PC-9 (cell line): Measurements from ENCODE around the gene ACYP1. TPM values are rescaled to one million over a fixed set of nuclear protein-coding genes. Genes with fewer than 3 reads are reported as not detected.

Experiments used
- BruUV-seq: library from RNA; stranded (reverse); fragments of 400-500 nt; replicated peaks from 2 replicates; lab custom pipeline; 2021; lab: Mats Ljungman, UMichigan
- CTCF ChIA-PET: fragments of 300-600 bp; sonication (Branson Sonifier 250); formaldehyde crosslinking; loops from one replicate; lab custom pipeline; 2022; ENCODE audit warnings: antibody characterized with exemption; lab: Charles Lee
- POLR2A ChIA-PET: fragments of 300-600 bp; sonication (Branson Sonifier 250); formaldehyde crosslinking; loops from one replicate; lab custom pipeline; 2022; ENCODE audit warnings: antibody characterized with exemption; ENCODE audit not compliant: unreplicated experiment; lab: Charles Lee
- DNase-seq, 2 experiments: peaks; one replicate each; pipeline versions ENCODE4 v3.0.0 to v3.0.0-alpha.2; 2015 to 2022; ENCODE audit warnings: mixed read lengths in 1 of 2
- H2AFZ ChIP-seq: fragments of 200-600 bp; sonication (generic); 2 replicates; pipeline ENCODE4 v1.8.1; 2017; ENCODE audit warnings: antibody characterized with exemption
- H3F3A ChIP-seq: fragments of 200-600 bp; sonication (generic); 2 replicates; pipeline ENCODE4 v1.8.1; 2017; ENCODE audit warnings: antibody characterized with exemption, mild to moderate bottlenecking, low read depth; ENCODE audit not compliant: insufficient read depth
- H3K27ac ChIP-seq: fragments of 200-600 bp; sonication (generic); 2 replicates; pipeline ENCODE4 v1.6.1; 2016; ENCODE audit warnings: mixed run types
- H3K27me3 ChIP-seq: fragments of 200-600 bp; sonication (generic); 2 replicates; pipeline ENCODE4 v1.6.1; 2016; ENCODE audit warnings: low read depth, mixed run types; ENCODE audit not compliant: insufficient read depth
- H3K36me3 ChIP-seq: fragments of 200-600 bp; sonication (generic); 2 replicates; pipeline ENCODE4 v1.6.1; 2016; ENCODE audit warnings: low read depth, mixed run types
- H3K4me1 ChIP-seq: fragments of 200-600 bp; sonication (generic); replicated peaks from 2 replicates; pipeline ENCODE4 v1.6.1; 2016; ENCODE audit warnings: mixed run types; ENCODE audit not compliant: insufficient read depth
- H3K4me2 ChIP-seq: fragments of 200-600 bp; sonication (generic); 2 replicates; pipeline ENCODE4 v1.6.1; 2017; ENCODE audit warnings: mixed run types
- H3K4me3 ChIP-seq: fragments of 200-600 bp; sonication (generic); 2 replicates; pipeline ENCODE4 v1.6.1; 2016; ENCODE audit warnings: mixed run types
- H3K79me2 ChIP-seq: fragments of 200-600 bp; sonication (generic); 2 replicates; pipeline ENCODE4 v1.6.1; 2017; ENCODE audit warnings: low read depth, mixed run types
- H3K9me2 ChIP-seq: fragments of 200-600 bp; sonication (generic); 2 replicates; pipeline ENCODE4 v1.8.1; 2017; ENCODE audit warnings: mild to moderate bottlenecking; ENCODE audit not compliant: insufficient read depth
- H3K9me3 ChIP-seq: fragments of 200-600 bp; sonication (generic); 2 replicates; pipeline ENCODE4 v1.8.1; 2016; ENCODE audit warnings: low read depth; ENCODE audit not compliant: insufficient read depth
- H4K20me1 ChIP-seq: fragments of 200-600 bp; sonication (generic); 2 replicates; pipeline ENCODE4 v1.8.1; 2017; ENCODE audit not compliant: insufficient read depth
- EZH2 ChIP-seq: fragments of 200-600 bp; sonication (generic); IDR thresholded peaks from 2 replicates; pipeline ENCODE4 v1.8.0; 2017; ENCODE audit warnings: antibody characterized with exemption, low read depth
- intact Hi-C: fragments of 100-400 bp; cut with micrococcal nuclease; formaldehyde crosslinking; loops from one replicate; pipeline ENCODE4 v1.10.0; 2022; ENCODE audit not compliant: unreplicated experiment
- total RNA-seq: library from RNA; stranded (reverse); gene quantifications from 2 replicates; pipeline ENCODE4 v1.2.3, GENCODE V29; 2021
- TF ChIP-seq, protein P1 (sequence below): fragments of 200-600 bp; sonication (generic); conservative IDR thresholded peaks from 2 replicates; pipeline ENCODE4 v1.6.1; 2017; ENCODE audit warnings: mixed run types, antibody characterized with exemption, mild to moderate bottlenecking, moderate library complexity

Gene ACYP1
- total RNA-seq, 1 experiment from 2014 or later: 98.9 TPM

DNA sequence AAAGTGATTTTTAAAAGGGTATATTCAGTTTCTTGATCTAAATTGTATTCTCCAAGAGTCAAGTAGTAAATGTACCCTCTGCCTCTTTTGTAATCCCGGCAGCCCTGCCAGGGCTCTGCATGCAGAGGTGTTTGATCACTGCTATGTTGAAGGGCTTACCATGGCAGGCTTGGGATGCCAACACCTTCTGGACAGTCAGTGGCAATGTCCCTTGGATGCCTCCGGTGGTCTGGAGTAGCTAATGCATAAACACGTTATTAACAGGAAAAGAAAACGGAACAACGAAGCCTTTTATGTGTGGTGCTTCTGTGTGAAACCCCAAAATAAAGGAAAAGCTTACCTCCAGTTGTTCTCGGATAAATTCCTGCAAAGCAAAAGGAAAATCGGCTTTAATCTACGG, 41.2 kb downstream of the ACYP1 start:
- Histone ChIP-seq H3F3A (peaks cover 8% of the 10 kb centered on the region; the same call in 1 of the 2 replicates), H3K4me3 (no peak overlapping the region), H4K20me1 (no peaks in the 10 kb centered on the region), H3K27ac (no peak overlapping the region), H3K4me1 (peaks cover 14% of the 10 kb centered on the region), H3K9me2 (no peaks in the 10 kb centered on the region), H3K9me3 (no peaks in the 10 kb centered on the region), H3K27me3 (no peaks in the 10 kb centered on the region), H3K79me2 (no peaks in the 10 kb centered on the region), H3K36me3 (peaks cover 56% of the 10 kb centered on the region), H2AFZ (no peak overlapping the region), H3K4me2 (no peak overlapping the region)
- intact Hi-C loops: loop anchor here (1.0 kb wide), 1 partner anchor 76 kb away; no protein-coding TSS in a partner anchor
- TF ChIP-seq, protein P1, sequence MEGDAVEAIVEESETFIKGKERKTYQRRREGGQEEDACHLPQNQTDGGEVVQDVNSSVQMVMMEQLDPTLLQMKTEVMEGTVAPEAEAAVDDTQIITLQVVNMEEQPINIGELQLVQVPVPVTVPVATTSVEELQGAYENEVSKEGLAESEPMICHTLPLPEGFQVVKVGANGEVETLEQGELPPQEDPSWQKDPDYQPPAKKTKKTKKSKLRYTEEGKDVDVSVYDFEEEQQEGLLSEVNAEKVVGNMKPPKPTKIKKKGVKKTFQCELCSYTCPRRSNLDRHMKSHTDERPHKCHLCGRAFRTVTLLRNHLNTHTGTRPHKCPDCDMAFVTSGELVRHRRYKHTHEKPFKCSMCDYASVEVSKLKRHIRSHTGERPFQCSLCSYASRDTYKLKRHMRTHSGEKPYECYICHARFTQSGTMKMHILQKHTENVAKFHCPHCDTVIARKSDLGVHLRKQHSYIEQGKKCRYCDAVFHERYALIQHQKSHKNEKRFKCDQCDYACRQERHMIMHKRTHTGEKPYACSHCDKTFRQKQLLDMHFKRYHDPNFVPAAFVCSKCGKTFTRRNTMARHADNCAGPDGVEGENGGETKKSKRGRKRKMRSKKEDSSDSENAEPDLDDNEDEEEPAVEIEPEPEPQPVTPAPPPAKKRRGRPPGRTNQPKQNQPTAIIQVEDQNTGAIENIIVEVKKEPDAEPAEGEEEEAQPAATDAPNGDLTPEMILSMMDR: peak; percentile 79
- TF ChIP-seq EZH2: no peak
- ChIA-PET CTCF (interaction anchor here (0.9 to 1.5 kb wide), 4 partner anchors 19 to 162 kb away, joined by 3 to 4 read pairs (median 3); no protein-coding TSS in a partner anchor), POLR2A (no interaction called here)
- peak in 1 of 2 experiments; percentile 56 for DNase-seq
- BruUV-seq: no TSS peak

DNA sequence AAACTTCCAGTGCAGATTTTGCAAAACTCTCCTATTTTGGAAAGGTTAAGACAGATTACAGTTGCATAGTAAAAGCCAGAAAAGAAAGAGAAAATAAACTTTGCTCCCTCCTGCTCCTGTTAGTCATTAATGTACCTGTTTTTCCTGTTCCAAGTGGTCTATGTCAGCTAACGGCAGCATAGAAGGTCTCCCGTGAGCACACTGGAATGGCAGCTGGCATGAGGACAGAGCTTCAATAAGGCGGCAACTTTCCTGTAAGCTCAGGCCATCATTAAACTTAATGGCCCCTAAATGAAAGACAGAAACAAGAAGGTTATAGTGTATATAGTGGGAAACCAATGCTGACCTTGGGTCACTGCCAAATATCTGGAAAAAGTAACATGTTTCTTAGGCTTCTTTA, 45.1 kb downstream of the ACYP1 start:
- BruUV-seq: no TSS peak
- ChIA-PET CTCF (interaction anchor here (0.6 to 1.4 kb wide), 6 partner anchors 31 to 158 kb away, joined by 3 to 9 read pairs (median 3); partner anchors contain the start of genes ACYP1 and RPS6KL1), POLR2A (interaction anchor here (0.5 to 0.9 kb wide), 8 partner anchors 9 to 614 kb away, joined by 3 to 38 read pairs (median 4); partner anchors contain the start of genes ACYP1 and ZC2HC1C)
- H3K79me2 ChIP-seq: no peaks in the 10 kb centered on the region
- no peak overlapping the region for H2AFZ ChIP-seq
- H3K4me1 ChIP-seq: peaks cover 11% of the 10 kb centered on the region
- H3K27ac ChIP-seq: no peak overlapping the region
- H3F3A ChIP-seq: peaks cover 8% of the 10 kb centered on the region; the same call in 1 of the 2 replicates
- no peaks in the 10 kb centered on the region for H3K27me3 ChIP-seq
- H3K9me2 ChIP-seq: no peaks in the 10 kb centered on the region
- H3K36me3 ChIP-seq: peaks cover 57% of the 10 kb centered on the region
- no peaks in the 10 kb centered on the region for H3K9me3 ChIP-seq
- H3K4me2 ChIP-seq: peak overlapping the region; percentile 29; the same call in 1 of the 2 replicates
- peak; percentile 67 to 87 for DNase-seq
- no peak overlapping the region for H3K4me3 ChIP-seq
- TF ChIP-seq, protein P1: no peak
- TF ChIP-seq EZH2: no peak
- intact Hi-C loops: loop anchor here (1.0 to 2.0 kb wide), 2 partner anchors 22 to 72 kb away; no protein-coding TSS in a partner anchor
- no peaks in the 10 kb centered on the region for H4K20me1 ChIP-seq

DNA sequence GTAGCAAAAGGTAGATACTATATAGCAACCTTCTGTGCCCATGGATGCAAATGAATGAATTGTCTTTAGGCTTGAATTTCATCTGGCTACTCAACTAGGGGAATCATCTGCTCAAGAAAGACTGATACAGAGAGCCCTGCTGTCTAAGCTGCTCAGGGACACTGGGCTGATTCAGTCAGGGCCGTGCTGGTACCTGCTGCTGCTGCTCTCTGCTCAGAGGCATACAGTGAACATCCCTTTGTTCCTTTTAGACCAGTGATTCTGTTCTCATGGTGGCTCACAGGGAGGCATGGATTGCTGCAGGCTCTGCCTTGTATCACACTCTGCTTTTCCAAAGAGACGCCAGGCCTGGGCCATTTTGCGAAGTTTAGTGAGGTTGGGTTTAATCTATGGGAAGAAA, 47.0 kb downstream of the ACYP1 start:
- Histone ChIP-seq H3K4me1 (peaks cover 11% of the 10 kb centered on the region), H3K4me3 (no peak overlapping the region), H3K9me2 (no peaks in the 10 kb centered on the region), H3F3A (peaks cover 12% of the 10 kb centered on the region; the same call in 1 of the 2 replicates), H4K20me1 (no peaks in the 10 kb centered on the region), H3K27ac (no peak overlapping the region), H3K36me3 (peaks cover 48% of the 10 kb centered on the region), H3K79me2 (no peaks in the 10 kb centered on the region), H2AFZ (no peak overlapping the region), H3K9me3 (no peaks in the 10 kb centered on the region), H3K4me2 (no peak overlapping the region), H3K27me3 (no peaks in the 10 kb centered on the region)
- TF ChIP-seq EZH2: no peak
- TF ChIP-seq, protein P1: no peak
- ChIA-PET POLR2A (interaction anchor here (0.7 kb wide), 2 partner anchors 55 to 77 kb away, joined by 3 to 7 read pairs; no protein-coding TSS in a partner anchor), CTCF (interaction anchor here (0.6 kb wide), 1 partner anchor 36 kb away, joined by 3 read pairs; no protein-coding TSS in a partner anchor)
- intact Hi-C loops: no loop called here
- BruUV-seq: no TSS peak
- DNase-seq: no peak
